OCI-M2 (cell line): ENCODE results near the gene BANP.
"Not testable (repeated sequence)": the region's sequence is repeated elsewhere in the genome, so short reads cannot be mapped to it uniquely, and the experiment has no call there.

ENCODE experiments used
- DNase-seq: peaks from one replicate; lab custom pipeline; 2025; ENCODE audit not compliant: unreplicated experiment; lab: John Stamatoyannopoulos, UW

The BANP gene

DNA sequence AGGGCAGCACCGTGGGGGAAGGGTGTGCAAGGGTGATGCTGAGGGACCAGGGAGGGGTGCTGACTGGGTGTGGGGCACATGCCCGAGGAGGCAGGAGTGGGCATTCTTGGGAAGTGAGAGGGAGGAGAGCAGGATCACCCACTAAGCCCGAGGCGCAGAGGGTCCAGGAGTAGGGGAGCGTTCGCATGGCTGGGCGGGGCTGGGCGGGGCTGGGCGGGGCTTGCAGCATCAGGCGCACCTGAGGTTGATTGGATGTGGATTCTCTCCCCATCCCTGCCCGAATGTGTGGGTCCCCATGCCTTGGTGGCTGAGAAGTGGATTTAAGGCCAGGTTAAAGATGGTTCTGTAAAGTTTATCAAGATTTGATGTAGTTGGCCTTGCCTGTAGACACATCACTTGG is 14.2 kb downstream of the BANP start:
- DNase-seq, result no peak

- no peak for DNase-seq
These were observed 14.9 kb downstream of the BANP start for GRCh38 chr16:87966064-87966645.

DNA sequence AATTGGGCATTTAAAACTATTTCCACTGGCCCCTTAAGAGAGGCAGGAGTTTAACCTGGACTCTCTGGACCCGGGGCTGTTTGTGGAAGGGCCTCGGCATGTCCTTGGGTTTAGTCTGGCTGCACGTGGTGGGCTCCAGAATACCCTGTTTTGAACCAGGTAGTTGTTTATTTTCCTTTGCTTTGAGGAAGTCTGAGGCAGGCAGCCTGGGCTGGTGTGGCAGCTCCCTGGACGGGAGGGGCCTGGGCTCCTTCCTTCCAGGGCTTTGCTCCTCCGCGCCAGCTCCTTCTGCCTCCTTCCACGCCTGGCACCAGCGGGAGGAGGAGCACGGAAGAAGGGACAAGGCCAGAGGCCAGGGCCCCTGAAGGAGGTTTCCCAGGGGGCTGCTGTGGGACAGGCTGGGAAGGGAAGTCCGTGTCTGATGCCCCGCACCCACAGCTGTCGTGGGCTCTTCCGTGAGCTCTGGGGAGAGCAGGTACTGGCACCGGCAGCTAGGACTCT is 15.5 kb downstream of the BANP start:
- no peak for DNase-seq

GRCh38 chr16:87968541-87968940 is 17.3 kb downstream of the BANP start:
- DNase-seq, result no peak

DNA sequence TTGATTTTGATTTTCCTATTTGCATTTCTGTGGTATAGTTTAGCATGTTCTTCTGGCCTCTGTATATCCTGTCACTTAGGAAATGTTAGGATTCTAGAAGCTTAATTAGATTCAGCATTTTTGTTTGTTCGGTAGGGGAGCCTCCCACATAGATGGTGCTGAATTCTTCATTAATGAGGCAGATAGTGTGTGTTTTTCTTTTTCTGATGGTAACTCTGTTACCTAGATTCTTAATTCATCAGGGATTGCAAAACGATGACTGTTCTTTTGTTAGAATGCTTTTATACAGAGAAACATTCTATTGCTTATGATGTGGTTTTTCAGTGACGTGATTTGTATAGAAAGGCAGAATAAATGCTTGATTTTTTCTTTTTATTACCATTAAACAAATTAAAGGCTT is 19.0 kb downstream of the BANP start:
- DNase-seq, result no peak

DNA sequence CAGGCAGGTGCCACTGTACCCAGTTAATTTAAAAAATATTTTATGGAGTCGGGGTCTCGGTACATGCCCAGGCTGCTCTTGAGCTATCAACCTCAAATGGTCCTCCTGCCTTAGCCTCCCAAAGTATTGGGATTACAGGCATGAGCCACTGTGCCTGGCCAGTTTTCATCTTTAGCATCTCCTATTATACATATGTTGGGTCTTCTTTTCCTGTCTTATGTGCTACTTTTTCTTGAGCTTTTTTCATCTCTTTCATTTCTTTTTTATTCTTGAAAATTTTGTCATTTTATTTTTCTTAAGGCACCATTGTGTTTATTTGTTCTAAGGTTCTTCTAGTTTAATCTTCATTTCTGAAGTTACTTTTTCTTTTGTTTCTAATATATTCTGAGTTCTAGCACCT is 20.7 kb downstream of the BANP start:
- no peak for DNase-seq

DNA sequence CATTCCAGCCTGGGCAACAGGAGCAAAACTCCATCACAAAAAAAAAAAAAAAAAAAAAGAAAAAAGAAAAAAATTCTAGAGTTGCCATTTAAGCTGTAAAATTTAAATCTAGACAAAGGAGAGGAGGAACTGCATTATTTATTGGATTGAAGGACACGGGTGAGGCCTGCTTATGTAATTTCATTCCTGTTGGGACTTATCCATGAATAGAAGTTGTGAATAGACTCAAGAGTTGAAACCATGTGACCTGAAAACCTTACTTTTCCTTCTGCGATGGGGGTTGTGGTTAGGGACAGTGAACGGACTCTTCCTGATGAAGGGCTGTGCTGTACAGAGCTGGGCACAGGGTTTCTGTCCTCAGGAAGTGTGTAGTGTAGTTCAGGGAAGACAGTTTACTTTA is 22.5 kb downstream of the BANP start:
- DNase-seq, result no peak

GRCh38 chr16:87974178-87974577 is 22.9 kb downstream of the BANP start:
- no peak for DNase-seq

DNA sequence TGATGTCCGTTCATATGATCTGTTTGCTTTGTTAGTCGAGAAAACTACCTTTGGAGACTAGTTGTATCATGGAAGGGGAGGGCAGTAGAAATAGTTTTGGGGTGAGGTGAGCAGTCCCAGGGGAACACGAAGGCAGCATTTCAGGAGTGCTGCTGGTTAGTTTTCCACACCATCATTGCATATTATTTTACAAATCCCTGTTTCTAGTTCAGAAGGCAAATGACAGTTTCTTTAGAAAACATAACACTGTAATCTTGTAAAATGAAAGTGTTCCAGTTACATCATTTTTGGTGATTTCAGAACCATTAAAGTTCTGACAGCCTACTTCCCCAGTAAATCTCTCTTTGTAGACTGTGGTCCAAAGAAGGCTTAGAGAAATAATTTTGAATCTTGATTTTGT is 25.4 kb downstream of the BANP start:
- no peak for DNase-seq

- DNase-seq, result no peak
These were observed 26.9 kb downstream of the BANP start for GRCh38 chr16:87978127-87978526.

GRCh38 chr16:87979352-87979751 is 28.1 kb downstream of the BANP start:
- DNase-seq, result no peak

DNA sequence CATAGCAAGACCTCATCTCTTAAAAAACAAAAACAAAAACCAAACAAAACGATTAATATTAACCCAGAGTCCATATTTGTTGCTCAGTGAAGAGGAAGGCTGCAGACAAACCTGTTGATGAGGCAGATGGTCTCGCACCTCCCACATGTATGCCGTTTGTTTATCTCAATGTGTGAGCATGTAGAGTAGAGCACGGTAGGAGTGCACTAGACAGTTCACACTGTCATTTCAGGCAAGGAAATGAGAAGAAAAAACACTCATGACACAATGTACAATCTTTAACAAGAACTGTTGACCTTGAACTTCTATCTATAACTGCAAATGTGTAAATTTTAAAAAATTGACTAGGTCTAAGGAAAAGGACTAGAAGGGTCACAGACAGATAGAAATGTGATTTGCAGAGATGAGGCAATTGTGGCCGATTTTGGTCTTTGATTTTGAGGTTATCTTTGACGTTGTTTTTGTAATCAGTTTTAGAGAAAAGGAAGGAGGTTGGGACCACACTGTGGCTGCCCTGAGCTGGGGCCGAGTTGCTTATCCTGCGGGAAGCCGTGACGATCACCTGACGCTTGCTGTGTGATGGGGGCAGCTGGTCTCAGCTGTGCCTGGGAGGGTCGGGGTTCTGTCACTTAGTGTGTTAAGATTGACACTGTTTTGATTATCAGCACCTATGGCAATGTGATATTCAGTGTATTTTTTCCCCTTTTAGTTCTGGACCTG is 28.8 kb downstream of the BANP start:
- not testable (repeated sequence) for DNase-seq

DNA sequence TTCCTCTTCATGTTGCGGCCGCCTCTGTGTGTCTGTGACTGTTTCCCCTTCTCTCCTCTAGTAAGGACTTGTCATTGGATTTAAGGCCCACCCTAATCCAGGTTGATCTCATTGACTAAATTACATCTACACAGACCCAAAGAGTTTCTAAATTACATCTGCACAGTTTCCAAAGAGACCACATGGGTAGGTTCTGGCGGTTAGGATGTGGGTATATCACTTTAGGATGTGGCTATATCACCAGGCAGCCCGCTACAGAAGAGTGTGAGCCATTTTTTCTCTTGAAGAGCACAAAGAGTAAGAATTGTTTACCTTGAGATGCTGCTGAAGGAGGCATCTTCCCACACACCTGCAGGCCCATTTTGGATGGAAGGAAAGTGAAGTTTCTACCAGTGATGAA is 30.1 kb downstream of the BANP start:
- not testable (repeated sequence) for DNase-seq

DNA sequence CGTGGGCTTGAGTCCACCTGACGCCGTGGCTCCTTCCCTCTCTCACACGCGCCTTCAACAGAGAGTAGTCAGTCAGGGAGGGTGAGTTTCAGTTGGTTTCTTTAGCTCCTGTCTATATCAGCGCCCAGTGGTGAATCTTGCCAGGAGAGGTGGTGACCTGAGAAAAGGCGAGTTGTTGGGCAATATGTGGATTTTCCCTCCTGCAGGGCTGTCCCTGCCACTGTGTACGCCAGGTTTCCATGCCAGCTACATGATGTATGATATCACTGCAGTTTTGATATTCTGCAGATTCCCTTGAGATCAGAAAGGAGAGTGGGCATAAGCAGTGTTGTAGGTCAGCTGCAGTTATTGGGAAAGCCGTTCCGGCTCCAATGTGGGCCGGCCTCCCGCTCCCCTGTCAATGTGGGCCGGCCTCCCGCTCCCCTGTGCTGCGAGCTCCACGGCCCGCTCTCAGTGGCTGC is 31.4 kb downstream of the BANP start:
- DNase-seq, result no peak

GRCh38 chr16:87983072-87983736 is 32.0 kb downstream of the BANP start:
- not testable (repeated sequence) for DNase-seq

DNA sequence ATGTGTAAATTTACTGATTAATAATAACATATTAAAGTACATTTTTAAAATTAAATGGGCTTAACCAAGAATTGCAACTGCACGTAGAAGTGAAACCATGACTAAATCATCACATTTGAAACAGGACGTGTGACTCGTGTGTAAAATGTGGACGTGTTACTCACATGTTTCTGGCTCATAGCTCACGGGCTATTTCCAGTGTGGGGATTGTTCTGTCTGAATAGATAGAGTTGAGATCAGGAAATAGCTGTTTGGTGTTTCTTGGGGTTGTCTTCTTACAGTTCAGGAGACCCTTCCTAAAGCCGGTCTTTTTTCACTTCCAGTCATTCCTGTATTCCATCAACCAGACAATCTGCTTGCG is 32.5 kb downstream of the BANP start:
- DNase-seq, result not testable (repeated sequence)

DNA sequence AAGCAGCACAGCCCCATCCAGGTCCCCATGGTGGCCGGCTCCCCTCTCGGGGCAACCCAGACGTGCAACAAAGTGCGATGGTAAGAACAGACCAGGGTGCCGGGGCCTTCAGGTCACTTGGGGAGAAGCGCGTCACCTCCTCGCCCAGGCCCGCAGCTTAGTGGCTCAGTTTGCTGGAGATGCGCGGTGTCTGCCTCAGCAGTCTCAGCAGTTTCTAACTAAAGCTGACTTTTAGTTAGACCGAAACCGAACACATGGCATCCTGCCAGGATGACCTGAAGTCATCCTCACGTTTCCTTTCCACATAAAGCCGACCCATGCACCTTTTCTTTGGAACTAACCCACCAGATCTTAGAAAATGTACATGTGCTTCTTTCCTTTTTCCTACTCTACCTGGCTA is 32.9 kb downstream of the BANP start:
- not testable (repeated sequence) for DNase-seq

DNA sequence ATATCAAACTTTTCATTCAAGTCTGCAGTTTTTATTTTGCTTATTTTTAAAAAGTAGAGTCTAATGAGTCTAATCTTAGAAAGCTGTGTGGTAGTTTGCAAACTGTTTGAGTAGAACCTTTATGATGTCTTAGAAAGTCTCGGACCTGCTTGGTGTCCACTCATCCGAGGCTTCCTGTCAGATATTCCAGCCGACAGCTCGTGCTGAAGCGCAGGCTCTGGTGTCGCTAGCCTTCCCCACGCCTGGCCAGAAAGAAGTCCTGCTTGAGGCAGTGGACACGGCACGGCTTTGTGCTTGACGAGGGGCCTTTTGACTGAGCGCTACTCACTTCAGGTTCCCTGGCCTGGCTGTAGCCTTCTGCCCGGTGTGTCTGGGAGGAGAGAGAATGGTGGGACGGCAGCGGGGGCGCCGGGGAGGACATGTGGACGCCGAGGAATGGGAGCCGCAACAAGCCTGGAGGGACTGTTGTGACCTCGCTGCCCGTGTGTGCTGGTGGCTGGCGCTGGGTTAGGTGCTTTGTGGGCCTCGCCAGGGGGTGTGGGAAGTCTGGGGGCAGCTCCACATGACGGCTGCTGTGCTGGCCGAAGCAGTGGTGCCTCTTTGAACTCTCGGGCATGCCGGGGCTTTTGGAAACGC is 33.5 kb downstream of the BANP start:
- no peak for DNase-seq

DNA sequence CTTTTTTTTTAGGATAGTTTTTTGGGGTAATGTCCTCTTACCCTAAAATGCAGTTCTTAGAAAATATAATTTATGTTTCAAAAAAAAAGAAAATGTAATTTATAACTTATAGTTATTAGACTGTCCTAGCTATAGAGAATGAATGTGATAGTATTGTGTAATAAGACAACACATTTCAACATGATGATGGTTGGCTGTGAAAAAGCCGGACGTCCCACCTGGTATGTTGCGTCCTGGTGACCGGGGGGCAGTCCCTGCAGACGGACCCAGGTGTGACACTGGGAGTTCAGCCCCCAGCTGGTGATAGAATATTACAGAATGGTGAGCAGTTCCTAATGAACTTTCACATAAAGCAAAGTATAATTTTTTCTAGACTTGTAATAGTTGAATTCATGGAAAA is 34.3 kb downstream of the BANP start:
- DNase-seq, result not testable (repeated sequence)

DNA sequence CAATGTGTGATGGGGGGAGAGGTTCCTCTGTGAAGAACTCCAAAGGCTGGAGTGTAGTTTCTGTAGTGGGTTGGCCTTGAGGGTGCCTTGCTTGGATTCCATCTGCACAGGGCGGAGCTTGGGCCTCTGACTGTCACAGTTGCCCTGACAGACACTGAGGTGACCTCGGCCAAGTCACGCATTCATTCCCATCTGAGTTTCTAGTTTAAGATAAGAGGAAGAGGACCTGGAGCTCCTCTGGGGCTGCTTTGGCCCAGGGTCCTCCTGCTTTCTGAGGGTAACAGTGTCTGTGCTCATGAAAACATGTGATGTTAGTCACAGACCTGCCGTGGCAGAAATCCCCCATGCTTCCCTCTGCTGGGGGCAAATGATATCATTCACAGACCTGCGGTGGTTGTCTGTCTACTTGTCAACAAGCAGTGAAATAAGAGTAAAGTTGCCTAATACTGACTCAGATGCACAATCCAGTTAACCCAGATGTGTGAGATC is 35.2 kb downstream of the BANP start:
- DNase-seq, result not testable (repeated sequence)

- DNase-seq, result not testable (repeated sequence)
These were observed 37.4 kb downstream of the BANP start for GRCh38 chr16:87988596-87988995.
